GM21825 (cell line): ENCODE measurements around the gene TRAF7.

Experiments
- ATAC-seq: cut with Tn5 transposase; IDR thresholded peaks from one replicate; pipeline ENCODE4 v1.9.1; 2021; ENCODE audit warnings: mild to moderate bottlenecking, moderate library complexity; ENCODE audit not compliant: unreplicated experiment

Gene TRAF7

DNA sequence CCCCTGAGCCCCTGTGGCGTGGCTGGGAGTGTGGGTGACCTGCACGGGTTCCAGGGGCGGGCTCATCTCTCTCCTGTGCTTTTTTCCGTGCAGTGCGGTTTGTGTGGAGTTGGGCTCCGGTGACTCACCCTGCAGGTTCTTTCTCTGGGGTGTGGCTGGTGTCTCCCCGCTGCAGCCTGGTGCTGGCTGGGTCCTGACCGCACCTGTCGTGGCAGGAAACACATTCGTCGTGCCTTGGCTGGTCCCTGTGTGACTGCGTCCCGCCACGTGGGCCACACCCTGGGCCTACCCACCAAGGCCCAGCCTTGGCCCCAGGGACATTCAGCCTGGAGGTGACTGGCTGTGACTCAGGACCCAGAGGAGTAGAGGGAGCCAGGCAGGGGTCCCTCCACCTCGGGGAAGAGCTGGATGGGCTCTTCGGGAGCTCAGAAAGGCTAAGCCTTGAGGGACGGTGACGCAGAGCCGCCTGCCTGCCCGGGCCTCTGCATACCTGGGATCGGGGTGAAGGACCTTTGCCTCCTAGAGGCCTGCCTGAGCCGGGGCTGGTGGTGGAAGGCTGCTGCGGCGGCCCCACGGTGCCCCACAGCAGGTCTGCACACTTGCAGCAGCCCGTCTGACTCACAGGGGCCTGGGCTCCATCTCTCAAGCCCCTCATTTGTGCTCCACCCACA is 7.8 kb downstream of the TRAF7 start:
- ATAC-seq = no peak

DNA sequence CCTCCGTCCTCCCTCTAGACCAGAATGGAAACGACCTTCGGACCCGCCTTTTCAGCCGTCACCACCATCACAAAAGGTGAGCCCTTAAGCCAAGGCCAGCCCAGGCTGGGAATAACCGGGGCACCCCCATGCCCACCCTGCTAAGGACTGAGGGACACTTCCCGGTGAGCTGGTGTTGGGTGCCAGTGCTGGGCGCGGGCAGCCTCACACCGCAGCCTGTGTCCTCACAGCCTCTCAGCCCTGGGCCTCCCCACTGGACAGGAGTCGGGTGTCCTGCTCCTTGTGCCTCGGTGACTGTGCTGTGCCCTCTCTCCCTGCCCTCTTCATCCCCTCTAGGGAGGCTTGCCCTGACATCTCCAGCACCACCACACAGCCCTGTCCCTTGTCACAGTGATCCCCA is 10.3 kb downstream of the TRAF7 start:
- ATAC-seq = no peak

DNA sequence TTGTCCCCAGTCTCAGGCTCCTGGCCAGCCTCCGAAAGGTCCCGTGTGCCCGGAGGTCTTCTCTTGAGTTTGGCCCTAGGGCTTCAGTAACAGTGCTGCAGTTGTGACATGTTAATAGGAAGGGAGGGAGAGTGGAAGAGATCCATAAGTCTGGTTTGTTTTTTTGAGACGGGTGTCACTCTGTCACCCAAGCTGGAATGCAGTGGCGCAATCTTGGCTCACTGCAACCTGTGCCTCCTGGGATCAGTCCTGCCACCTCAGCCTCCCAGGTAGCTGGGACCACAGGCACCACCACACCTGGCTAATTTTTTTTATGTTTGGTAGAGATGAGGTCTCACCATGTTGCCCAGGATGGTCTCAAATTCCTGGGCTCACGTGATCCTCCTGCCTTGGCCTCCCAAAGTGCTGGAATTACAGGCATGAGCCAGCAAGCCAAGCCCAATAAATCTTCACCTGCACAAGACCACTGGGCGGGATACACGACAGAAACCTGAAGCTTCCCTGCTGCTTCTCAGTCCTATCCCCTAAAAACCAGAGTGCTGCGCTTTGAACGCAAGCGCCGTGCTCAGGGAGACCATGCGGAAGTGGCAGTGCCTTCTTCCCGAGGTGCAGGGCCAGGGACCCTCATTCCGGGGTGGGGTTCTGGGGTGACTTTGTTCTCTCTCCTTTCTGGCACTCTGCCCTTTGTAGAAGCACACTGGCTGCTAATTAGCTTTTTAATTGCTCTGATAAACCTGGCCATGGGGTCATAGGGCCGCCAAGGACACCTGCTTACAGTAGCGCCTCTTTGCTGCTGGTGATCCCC is 10.9 kb downstream of the TRAF7 start:
- no peak for ATAC-seq

DNA sequence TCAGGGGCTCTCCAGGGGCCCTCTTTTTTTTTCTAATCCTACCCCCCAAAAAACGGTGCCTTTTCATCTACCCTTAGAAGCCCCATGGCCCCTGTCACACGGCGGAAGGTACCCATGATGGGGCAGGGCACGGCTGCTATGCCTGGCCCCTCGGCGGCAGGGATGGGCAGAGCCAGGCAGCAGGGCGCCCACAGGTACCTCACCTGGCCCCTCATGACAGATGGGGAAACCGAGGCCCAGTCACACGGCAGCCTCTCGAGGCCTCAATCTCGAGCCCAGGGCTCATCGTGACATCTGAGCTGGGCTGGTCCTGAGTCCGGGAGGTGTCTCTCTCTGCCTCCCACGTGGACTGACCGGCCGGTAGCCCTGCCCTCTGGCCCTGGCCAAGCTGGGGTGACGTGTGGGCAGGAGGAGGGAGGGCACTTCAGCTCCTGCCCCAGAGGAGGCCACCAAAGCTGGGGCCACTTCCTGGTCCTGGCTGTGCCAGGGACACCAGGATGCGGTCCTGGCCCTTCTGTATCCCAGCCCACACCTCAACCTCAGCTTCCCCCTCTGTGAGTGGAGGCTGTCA is 11.6 kb downstream of the TRAF7 start:
- no peak for ATAC-seq

DNA sequence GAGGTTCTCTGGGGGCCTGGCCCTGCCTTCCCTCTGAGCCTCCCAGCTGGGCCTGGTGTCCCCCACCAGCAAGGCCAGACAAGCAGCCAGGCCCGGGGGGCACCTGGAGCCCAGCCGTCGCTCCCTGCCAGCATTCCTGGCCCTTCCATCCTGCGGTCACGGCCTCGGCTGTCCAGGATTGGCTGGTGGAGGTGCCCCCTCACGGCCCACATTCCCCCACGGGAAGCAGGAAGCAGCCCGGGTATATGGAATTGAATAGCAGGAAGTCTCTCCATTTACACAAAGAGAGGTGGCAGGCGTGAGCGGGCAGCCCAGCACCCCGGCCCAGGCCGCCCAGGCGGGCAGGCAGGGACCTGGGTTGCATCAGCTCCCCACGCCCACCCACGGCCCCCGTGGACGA is 14.5 kb downstream of the TRAF7 start:
- ATAC-seq = no peak

DNA sequence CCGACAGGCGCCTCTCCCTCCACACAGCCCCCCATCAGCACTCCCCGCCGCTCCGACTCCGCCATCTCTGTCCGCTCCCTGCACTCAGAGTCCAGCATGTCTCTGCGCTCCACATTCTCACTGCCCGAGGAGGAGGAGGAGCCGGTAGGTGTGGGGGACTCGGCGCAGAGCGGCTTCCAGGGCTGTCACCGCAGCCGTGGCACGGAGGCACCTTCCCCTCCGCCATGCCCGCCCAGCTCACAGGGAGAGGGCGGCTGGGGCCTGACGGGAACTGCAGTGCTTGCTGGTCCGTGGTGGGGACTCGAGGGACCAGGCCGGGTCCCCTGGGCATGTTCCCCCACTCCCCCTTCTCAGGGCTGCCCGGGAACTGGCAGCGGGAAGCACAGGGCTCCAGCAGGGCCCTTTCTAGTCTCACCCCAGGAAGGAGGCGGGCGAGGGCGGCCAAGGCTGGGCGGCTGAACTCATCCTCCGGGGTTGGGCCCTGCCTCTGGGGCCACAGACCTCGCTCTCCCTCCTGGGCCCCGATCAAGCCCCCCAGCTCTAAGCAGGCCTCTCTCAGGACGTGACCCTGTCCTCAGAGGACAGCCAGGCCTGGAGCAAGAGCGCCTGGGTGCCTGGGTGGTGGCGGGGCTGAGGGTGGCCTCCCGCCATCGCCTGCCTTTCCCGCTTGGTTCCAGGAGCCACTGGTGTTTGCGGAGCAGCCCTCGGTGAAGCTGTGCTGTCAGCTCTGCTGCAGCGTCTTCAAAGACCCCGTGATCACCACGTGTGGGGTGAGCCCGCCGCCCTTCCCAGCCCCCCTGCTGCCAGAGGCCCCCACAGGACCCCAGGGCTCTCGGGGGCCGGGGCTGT is 15.2 kb downstream of the TRAF7 start:
- no peak for ATAC-seq

DNA sequence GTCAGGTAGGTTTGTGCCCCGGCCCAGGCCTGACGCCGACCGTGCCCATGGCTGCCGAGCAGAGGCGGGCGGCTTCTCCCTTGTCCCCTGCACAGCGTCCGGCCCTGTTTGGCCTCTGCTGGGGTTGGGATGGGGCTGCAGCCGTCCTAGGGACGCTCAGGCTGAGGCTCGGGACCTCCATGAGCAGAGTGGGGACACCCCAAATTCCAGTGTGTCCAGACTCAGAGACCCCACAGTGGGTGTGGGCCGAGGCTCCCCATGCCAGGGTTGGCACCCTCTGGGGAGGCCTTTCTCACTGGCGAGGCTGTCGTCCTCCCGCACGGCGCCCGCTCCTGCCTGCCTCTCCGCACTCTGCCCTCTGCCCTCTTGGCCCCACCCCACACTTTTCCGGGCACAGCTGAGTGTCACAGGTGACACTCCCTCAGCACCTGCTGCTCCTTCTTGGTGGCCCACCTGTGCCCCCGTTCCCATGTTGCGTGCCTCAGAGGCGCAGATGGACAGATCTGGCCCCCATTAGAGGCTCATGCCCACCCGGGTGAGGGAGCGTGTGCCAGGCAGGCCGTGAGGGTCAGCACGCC is 16.1 kb downstream of the TRAF7 start:
- ATAC-seq = no peak

DNA sequence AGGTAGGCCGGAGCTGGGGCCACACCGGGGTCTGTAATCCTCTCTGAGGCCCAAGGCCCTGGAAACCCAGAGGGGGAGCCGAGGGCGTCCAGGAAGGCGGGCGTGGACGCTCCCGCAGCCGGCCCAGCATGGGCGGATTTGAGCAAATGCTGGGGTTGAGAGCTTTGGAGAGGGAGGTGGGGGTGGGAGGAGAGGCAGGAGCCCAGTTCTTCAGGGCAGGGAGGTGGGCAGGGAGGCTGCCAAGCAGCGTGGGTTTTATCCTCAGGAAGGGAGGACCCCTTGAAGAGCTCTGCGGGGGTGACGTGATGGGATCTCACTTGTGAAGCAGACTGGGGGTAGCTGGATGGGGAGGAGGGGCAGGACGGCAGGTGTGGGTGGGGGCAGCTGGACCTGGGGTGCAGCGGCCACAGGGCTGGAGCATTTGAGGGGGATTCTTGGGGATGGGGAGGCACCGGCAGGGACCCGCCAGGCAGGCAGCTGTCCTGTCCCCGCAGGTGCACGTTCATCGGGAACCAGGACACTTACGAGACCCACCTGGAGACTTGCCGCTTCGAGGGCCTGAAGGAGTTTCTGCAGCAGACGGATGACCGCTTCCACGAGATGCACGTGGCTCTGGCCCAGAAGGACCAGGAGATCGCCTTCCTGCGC is 17.2 kb downstream of the TRAF7 start:
- no peak for ATAC-seq

DNA sequence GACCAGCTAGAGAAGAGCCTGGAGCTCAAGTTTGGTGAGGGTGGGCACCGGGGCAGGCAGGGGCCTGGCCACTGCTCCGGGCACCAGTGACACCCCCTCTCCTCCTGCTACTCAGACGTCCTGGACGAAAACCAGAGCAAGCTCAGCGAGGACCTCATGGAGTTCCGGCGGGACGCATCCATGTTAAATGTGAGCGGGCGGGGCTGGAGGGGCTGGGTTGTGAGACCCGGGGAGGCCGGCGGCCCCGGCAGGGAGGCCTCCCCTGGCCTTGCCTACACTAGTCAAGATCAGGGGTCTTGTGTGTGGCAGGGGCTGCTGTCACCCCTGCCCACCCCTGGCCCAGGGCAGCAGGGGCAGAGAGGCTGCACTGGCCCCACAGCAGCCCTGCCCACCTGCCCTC is 17.8 kb downstream of the TRAF7 start:
- ATAC-seq = no peak

DNA sequence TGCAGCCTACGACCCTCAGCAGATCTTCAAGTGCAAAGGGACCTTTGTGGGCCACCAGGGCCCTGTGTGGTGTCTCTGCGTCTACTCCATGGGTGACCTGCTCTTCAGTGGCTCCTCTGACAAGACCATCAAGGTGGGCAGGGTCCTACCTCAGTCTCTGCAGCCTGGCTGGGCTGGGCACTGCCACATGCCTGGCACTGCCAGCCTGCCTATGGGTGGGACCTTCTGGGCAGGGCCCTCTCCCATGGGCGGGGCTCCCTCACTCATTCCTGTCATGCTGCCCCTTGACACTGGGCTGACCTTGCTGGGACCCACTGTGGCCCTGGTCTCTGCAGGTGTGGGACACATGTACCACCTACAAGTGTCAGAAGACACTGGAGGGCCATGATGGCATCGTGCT is 18.3 kb downstream of the TRAF7 start:
- ATAC-seq = no peak

DNA sequence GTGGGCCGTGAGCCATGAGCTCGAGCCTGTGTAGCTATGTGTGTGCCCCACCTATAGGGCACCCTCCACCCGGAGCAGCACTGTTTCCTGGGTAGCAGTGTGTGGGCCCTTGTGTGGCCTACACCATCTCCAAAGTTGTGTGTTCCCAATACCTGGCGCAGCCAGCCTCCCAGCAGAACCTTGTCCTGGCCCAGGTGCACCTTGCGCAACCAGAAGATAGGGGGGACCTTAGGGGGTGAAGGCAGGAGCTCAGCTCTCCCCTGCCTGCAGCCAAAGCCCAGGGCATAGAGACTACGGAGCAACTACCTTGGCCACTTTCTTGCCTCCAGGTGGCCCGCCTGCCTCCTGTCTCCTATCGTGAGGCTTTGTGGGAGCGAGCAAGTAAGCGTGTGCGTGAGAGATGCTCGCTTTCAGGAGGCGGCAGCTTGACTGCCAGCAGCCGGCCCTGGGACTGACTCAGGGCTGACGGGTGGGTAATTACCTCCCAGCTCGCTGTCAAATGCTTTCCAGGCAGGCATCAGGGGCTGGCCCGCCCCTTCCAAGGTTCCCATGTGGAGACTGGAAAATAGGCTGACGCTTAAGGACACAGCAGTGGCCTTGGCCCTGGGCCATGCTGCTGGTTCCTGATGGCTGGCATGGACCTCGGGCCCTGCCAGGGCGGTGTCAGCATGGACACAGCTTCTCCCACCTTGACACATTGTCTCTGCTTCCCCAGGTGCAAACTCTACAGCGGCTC is 19.0 kb downstream of the TRAF7 start:
- ATAC-seq = no peak

DNA sequence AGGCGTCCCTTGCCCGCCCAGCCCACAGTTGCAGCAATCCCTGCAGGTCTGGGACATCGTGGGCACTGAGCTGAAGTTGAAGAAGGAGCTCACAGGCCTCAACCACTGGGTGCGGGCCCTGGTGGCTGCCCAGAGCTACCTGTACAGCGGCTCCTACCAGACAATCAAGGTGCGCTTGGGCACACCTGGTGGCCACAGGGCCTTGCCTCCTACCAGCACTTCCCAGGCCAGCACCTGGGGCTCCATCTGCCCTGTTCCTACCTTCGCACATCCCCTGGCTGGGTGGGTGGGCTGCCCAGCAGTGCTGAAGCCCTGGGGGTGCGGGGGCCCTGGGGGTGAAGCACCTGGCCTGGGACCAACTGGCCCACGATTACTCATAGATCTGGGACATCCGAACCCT is 19.9 kb downstream of the TRAF7 start:
- no peak for ATAC-seq

DNA sequence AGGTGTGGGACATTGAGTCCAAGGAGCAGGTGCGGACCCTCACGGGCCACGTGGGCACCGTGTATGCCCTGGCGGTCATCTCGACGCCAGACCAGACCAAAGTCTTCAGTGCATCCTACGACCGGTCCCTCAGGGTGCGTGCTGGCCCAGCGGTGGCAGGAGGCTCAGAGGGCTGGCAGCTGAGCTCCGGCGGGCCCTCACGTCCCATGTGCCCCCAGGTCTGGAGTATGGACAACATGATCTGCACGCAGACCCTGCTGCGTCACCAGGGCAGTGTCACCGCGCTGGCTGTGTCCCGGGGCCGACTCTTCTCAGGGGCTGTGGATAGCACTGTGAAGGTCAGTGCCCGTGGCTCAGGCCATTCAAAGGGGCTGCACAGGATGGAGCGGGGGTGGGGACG is 20.5 kb downstream of the TRAF7 start:
- ATAC-seq = no peak

DNA sequence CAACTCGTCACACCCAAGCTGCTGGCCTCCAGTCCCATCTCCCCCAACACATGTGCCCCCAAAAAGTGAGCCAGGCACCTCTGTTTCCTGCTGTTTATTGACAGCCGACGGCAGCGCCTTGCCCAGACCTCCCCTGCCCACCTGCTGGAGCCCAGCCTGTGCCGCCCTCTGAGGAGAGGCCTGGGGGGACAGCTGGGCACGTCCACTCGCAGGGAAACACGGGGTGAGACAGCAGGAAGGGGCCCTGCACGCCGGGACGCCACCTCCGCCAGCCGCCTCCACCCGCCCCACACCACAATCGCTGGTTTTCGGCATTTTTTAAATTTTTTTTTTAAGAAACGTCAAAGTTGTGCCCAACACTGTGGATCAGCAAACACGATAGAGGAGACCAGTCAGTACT is 21.5 kb downstream of the TRAF7 start:
- ATAC-seq = no peak

DNA sequence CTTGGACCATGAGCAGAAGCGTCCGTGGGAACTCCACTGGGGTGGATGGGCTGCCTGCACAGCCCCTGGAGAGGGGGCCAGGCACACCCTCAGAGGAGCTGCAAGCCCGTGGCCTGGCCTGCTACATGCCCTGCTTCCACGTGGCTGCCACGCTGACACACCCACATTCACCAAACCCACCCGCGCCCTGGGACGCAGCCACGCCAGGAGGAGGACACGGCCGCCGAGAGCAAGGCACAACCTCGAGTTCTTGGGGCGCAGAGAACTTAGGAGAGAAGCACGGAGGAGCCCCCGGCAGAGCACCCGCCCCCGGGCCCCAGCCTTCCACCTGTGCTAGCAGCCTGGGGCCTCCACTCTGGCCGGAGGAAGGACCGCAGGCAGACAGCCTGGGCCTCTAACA is 22.0 kb downstream of the TRAF7 start:
- no peak for ATAC-seq

DNA sequence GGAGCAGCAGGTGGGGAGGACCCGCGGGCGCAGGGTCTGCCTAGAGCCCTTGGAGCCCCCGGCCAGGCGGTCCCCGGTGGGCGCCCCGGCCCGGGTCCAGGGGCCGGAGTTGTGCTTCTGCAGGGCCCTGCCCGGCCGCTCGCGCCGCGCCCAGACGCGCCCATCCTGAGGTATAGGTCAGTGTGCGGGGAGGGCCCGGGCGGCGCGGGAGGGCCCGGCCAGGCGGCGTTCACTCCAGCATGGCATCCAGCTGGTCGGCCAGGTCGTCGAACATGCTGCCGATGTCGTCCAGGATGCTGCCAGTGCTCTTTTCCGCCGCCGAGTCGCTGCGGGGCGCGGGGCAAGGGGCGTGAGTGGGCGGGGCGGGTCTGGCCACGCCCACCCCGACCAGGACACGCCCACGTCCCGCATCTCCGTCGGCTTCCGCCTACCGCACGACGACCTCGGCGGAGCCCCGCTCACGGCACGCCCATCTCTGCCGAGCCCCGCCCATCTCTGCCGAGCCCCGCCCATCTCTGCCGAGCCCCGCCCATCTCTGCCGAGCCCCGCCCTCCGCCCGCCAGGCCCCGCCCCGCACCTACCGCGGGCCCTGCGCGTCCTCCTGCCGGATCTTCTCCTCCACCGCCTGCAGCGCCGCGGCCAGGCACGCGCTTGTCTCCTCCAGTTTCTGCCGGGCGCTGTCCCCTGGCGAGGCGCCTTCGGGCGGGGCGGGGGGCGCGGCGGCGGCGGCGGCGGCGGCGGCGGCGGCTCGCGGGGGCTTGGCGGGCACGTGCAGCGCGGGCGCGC is 22.9 kb downstream of the TRAF7 start:
- no peak for ATAC-seq

DNA sequence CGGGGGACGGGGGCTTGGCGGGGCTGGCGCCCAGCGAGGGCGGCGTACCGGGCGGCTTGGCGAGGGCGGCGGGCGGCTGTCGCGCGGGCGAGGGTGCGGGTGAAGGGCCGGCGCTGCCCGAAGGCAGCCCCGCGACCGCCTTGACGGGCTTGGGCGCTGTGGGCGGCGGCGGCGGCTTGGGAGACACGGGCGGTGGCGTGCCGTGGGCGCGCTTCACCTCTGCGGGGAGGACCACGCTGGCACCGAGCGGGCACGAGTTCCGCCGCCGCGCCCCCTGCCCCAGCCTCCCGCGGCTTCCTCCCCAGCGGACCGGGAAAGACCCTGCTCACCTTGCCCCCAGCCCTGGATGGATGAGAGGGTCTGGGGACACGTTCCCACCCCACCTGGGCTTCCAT is 23.5 kb downstream of the TRAF7 start:
- no peak for ATAC-seq

DNA sequence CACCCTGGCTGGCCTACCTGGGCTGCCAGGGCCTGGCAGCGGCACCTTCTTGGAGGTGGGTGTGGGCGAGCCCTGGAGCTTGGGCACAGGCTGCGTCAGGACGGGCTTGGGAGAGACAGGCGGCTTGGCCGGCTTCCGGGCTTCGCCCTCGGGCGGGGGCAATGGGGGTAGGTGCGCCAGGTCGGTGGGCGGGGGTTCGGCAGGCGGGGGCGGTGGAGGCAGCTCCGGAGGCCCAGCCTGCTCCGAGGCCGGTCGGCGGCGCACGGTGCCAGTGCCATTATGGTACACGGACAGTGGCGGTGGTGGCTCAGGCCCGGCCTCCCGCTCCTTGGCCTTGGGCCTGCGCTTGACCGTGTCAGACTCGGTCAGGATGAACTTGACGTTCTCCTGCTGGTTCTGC is 24.0 kb downstream of the TRAF7 start:
- no peak for ATAC-seq

DNA sequence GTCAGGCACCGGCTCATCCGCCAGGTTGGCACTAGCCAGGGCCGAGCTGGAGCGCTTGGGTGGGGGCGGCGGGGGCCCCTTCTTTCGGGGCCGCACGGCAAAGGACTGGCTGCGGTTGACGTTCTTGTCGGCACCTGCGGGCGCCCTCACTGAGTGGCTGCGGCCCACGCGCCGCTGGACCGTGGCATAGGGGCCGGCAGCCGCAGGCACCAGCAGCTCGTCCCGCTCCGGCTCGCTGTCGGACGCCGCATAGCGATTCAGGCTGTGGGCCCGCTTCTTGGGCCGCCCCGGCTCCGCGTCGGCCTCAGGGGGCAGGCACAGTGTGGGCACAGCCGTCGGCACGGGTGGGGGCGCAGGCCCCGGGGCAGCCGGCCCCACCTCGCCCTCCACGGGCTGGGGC is 24.9 kb downstream of the TRAF7 start:
- ATAC-seq = no peak
